A673 (cell line): ENCODE measurements around the gene CENPT. TPM values are rescaled to one million over a fixed set of nuclear protein-coding genes. Genes with fewer than 3 reads are reported as not detected.

Experiments used
- BruUV-seq: library from RNA; stranded (reverse); fragments of 400-500 nt; replicated peaks from 2 replicates; lab custom pipeline; 2021; lab: Mats Ljungman, UMichigan
- CTCF ChIA-PET: fragments of 300-600 bp; sonication (Branson Sonifier 250); formaldehyde crosslinking; loops from one replicate; lab custom pipeline; 2022; ENCODE audit warnings: antibody characterized with exemption; lab: Charles Lee
- POLR2A ChIA-PET: fragments of 300-600 bp; sonication (Branson Sonifier 250); formaldehyde crosslinking; loops from one replicate; lab custom pipeline; 2022; ENCODE audit warnings: antibody characterized with exemption; ENCODE audit not compliant: low non-redundant PET; lab: Charles Lee
- DNase-seq: peaks from one replicate; pipeline ENCODE4 v3.0.0-alpha.2; 2015; ENCODE audit warnings: low spot score
- H3K27ac ChIP-seq: fragments of 200-600 bp; sonication (generic); 2 replicates; pipeline ENCODE4 v1.5.1; 2016; ENCODE audit warnings: mixed run types, low read depth, mild to moderate bottlenecking, mixed read lengths, antibody characterized with exemption, low read length; ENCODE audit not compliant: poor library complexity, severe bottlenecking
- H3K27me3 ChIP-seq: fragments of 200-600 bp; sonication (generic); replicated peaks from 2 replicates; pipeline ENCODE4 v1.6.1; 2017; ENCODE audit warnings: mixed run types, low read depth, mild to moderate bottlenecking, mixed read lengths, antibody characterized with exemption, low read length; ENCODE audit not compliant: insufficient read depth, poor library complexity
- H3K36me3 ChIP-seq: fragments of 200-600 bp; sonication (generic); 2 replicates; pipeline ENCODE4 v1.6.1; 2016; ENCODE audit warnings: mixed run types, mild to moderate bottlenecking, mixed read lengths, antibody characterized with exemption, low read length; ENCODE audit not compliant: insufficient read depth, poor library complexity, severe bottlenecking
- H3K4me1 ChIP-seq: fragments of 200-600 bp; sonication (generic); 2 replicates; pipeline ENCODE4 v1.6.1; 2017; ENCODE audit warnings: mixed run types, mild to moderate bottlenecking, mixed read lengths, antibody characterized with exemption, low read length; ENCODE audit not compliant: insufficient read depth, poor library complexity, severe bottlenecking
- H3K4me3 ChIP-seq: fragments of 200-600 bp; sonication (generic); 2 replicates; pipeline ENCODE4 v1.5.1; 2016; ENCODE audit warnings: low read depth, mixed run types, mild to moderate bottlenecking, mixed read lengths, low read length; ENCODE audit not compliant: poor library complexity, severe bottlenecking
- H3K9me3 ChIP-seq: fragments of 200-600 bp; sonication (generic); 2 replicates; pipeline ENCODE4 v1.6.1; 2016; ENCODE audit warnings: mixed run types, low read depth, mild to moderate bottlenecking, mixed read lengths, antibody characterized with exemption, low read length; ENCODE audit not compliant: poor library complexity, severe bottlenecking
- EZH2 ChIP-seq: fragments of 200-600 bp; sonication (generic); IDR thresholded peaks from 2 replicates; pipeline ENCODE4 v1.6.1; 2017; ENCODE audit warnings: borderline replicate concordance, low read depth, mild to moderate bottlenecking, mixed read lengths, antibody characterized with exemption, low read length; ENCODE audit not compliant: poor library complexity, severe bottlenecking
- intact Hi-C: fragments of 100-400 bp; cut with micrococcal nuclease; formaldehyde crosslinking; loops from one replicate; pipeline ENCODE4 v1.10.0; 2022; ENCODE audit not compliant: unreplicated experiment
- total RNA-seq: library from RNA; stranded (reverse); gene quantifications from 2 replicates; pipeline ENCODE4 v1.2.3, GENCODE V29; 2021
- TF ChIP-seq, protein P1 (sequence below): fragments of 300-800, 200-600 bp; sonication (generic); conservative IDR thresholded peaks from 2 replicates; pipeline ENCODE4 v1.5.1; 2017; ENCODE audit warnings: low read depth, mild to moderate bottlenecking, antibody characterized with exemption, low read length, moderate library complexity, mixed read lengths

The CENPT gene
- total RNA-seq, 1 experiment from 2014 or later = 52.9 TPM

GRCh38 chr16:67807148-67807682 is 40.3 kb downstream of the CENPT start:
- Histone ChIP-seq H3K9me3 (no peaks in the 10 kb centered on the region), H3K4me1 (peaks cover 14% of the 10 kb centered on the region), H3K27me3 (no peaks in the 10 kb centered on the region), H3K27ac (peak overlapping the region; percentile 83), H3K4me3 (peak overlapping the region; percentile 78), H3K36me3 (peaks cover 9% of the 10 kb centered on the region)
- DNase-seq = no peak
- CTCF ChIA-PET = interaction anchor here (0.5 to 1.3 kb wide), 5 partner anchors 8 to 287 kb away, joined by 6 to 18 read pairs (median 8); no protein-coding TSS in a partner anchor
- no peak for TF ChIP-seq EZH2
- TF ChIP-seq, protein P1, sequence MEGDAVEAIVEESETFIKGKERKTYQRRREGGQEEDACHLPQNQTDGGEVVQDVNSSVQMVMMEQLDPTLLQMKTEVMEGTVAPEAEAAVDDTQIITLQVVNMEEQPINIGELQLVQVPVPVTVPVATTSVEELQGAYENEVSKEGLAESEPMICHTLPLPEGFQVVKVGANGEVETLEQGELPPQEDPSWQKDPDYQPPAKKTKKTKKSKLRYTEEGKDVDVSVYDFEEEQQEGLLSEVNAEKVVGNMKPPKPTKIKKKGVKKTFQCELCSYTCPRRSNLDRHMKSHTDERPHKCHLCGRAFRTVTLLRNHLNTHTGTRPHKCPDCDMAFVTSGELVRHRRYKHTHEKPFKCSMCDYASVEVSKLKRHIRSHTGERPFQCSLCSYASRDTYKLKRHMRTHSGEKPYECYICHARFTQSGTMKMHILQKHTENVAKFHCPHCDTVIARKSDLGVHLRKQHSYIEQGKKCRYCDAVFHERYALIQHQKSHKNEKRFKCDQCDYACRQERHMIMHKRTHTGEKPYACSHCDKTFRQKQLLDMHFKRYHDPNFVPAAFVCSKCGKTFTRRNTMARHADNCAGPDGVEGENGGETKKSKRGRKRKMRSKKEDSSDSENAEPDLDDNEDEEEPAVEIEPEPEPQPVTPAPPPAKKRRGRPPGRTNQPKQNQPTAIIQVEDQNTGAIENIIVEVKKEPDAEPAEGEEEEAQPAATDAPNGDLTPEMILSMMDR = no peak
- intact Hi-C loops = loop anchor here (5.0 kb wide), 1 partner anchor 135 kb away; no protein-coding TSS in a partner anchor
- BruUV-seq = no TSS peak
- POLR2A ChIA-PET = no interaction called here

GRCh38 chr16:67806428-67807147 is 40.9 kb downstream of the CENPT start, which contains the start of the genes RANBP10 and TSNAXIP1:
TSS of gene RANBP10 (minus strand) at chr16:67806560. CDS start at chr16:67806536, 24 bp downstream.
TSS of gene TSNAXIP1 (plus strand) at chr16:67806889. CDS start at chr16:67807150, 261 bp downstream.
- TF ChIP-seq, protein P1 = no peak
- TF ChIP-seq EZH2 = no peak
- peak within 1 kb of the TSS; percentile 83 for H3K27ac ChIP-seq
- ChIA-PET POLR2A (interaction anchor here (0.6 kb wide), 1 partner anchor 147 kb away, joined by 3 read pairs; the partner anchor contains the start of gene ACD), CTCF (interaction anchor here (0.5 to 1.2 kb wide), 5 partner anchors 9 to 287 kb away, joined by 5 to 18 read pairs (median 8); no protein-coding TSS in a partner anchor)
- intact Hi-C loops = loop anchor here (5.0 kb wide), 1 partner anchor 134 kb away; no protein-coding TSS in a partner anchor
- H3K27me3 ChIP-seq = no peaks in the 10 kb centered on the region
- BruUV-seq = TSS peak; percentile 24
- H3K4me1 ChIP-seq = peaks cover 14% of the 10 kb centered on the region
- H3K9me3 ChIP-seq = no peaks in the 10 kb centered on the region
- peak; percentile 100 for DNase-seq
- peaks cover 11% of the 10 kb centered on the region for H3K36me3 ChIP-seq
- peak within 1 kb of the TSS; percentile 78 for H3K4me3 ChIP-seq

DNA sequence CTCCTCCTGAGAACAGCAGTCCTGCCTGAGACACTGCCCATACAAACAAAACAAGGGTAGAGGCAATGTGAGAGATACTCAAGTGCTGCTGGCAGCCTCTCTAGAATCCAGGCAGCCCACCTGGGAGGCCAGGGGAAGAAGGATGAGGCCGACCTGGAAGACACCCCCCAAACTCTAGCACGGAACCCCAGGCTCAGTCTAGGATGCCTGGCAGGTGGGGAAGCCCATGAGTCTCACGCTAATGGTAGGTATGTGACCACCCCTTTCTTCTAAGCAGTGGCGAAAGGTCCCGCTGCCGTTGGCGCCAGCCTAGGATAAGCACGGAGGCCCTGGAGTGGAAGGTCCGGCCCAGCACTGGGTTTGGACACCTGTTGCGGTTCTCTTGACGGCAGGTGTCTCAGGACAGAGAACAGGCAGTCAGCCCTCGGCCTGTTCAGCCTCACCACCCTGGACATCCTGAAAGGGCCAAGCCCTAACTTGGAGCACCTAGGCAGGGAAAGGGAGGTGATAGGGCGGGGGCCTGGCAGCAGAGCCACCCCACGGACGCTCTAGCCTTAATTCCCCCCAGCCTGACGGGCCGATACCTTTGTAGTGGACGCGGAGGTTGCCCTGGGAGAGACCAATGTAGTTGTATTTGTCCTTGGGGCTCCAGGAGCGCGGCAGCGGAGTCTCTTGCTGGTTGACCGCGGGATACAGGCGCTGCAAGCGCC is 41.6 kb downstream of the CENPT start:
- TF ChIP-seq EZH2 = no peak
- TF ChIP-seq, protein P1 = no peak
- intact Hi-C loops = loop anchor here (5.0 kb wide), 1 partner anchor 134 kb away; no protein-coding TSS in a partner anchor
- ChIA-PET CTCF (interaction anchor here (1.0 to 1.2 kb wide), 3 partner anchors 9 to 13 kb away, joined by 5 to 18 read pairs (median 9); no protein-coding TSS in a partner anchor), POLR2A (interaction anchor here (0.6 kb wide), 1 partner anchor 146 kb away, joined by 3 read pairs; the partner anchor contains the start of gene ACD)
- no TSS peak for BruUV-seq
- no peak for DNase-seq
- peak overlapping the region; percentile 83 for H3K27ac ChIP-seq
- peaks cover 14% of the 10 kb centered on the region for H3K4me1 ChIP-seq
- H3K9me3 ChIP-seq = no peaks in the 10 kb centered on the region
- peak overlapping the region; percentile 78 for H3K4me3 ChIP-seq
- no peaks in the 10 kb centered on the region for H3K27me3 ChIP-seq
- H3K36me3 ChIP-seq = peaks cover 15% of the 10 kb centered on the region
